ENCODE data around the gene MAML2. TPM values are rescaled to one million over a fixed set of nuclear protein-coding genes. Genes with fewer than 3 reads are reported as not detected.

The MAML2 gene
- polyA plus RNA-seq, 1 of the 3 experiments (the other 2 are of a cell fraction): 20.1 TPM

DNA sequence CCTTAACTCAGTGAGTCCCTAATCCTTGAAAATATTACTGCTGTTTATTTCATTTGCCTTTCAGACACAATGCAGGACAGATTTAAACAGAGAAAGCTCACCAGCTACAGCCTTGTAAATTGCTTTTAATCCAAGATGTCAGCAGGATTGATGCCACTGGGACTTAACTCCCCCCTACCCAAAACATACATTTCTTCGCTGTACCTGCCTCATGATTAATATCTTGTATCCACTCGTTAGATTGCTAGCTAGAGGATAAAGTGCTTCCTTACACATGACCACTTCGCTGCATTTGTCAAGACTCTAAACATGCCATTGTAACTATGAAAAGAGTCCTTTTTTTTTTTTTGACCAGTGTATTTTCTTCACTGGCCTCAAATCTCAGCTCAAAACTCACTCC, 236.3 kb downstream of the MAML2 start (continued):
- no peak for TF ChIP-seq EP300 (IDR thresholded peaks at IDR 0.05; ENCODE audit: borderline replicate concordance in 1 of 2, low read depth in 1 of 2, low read length in 1 of 2)
- no peak for TF ChIP-seq FOSL2 (IDR thresholded peaks at IDR 0.05; ENCODE audit: borderline replicate concordance, low read depth)
- TF ChIP-seq, protein P1, sequence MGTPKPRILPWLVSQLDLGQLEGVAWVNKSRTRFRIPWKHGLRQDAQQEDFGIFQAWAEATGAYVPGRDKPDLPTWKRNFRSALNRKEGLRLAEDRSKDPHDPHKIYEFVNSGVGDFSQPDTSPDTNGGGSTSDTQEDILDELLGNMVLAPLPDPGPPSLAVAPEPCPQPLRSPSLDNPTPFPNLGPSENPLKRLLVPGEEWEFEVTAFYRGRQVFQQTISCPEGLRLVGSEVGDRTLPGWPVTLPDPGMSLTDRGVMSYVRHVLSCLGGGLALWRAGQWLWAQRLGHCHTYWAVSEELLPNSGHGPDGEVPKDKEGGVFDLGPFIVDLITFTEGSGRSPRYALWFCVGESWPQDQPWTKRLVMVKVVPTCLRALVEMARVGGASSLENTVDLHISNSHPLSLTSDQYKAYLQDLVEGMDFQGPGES (IDR thresholded peaks at IDR 0.05; ENCODE audit: low read depth, low read length): no peak
- TF ChIP-seq FOXM1 (IDR thresholded peaks at IDR 0.05; ENCODE audit: low read depth): no peak
- TF ChIP-seq SIN3A (IDR thresholded peaks at IDR 0.05; ENCODE audit: borderline replicate concordance, low read depth, low read length): no peak

DNA sequence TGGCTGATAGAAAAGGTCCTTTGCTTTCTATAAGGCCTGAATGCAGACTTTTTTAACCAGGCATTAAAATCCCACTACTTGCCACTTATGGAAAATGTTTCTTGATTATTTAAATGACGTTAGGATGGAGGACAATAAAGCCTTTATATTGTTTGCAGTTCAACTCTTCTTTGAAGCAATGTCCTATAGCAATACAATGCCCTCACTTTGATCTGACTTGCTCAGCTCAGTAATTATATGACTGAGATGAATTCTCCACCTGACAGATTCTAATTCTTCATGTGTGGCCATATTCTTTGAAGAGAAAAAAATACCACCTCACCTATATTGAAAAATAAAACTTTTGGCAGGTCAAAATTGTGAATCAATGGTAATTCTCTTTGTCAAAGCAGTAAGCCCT, 237.1 kb downstream of the MAML2 start:
- H3K27me3 ChIP-seq (ENCODE audit: insufficient read depth): no peaks in the 10 kb centered on the region
- peaks cover 75% of the 10 kb centered on the region for H3K79me2 ChIP-seq (ENCODE audit: insufficient read depth)
- ChIA-PET CTCF (no interaction called here), POLR2A (no interaction called here)
- DNase-seq: no peak
- H3F3A ChIP-seq (replicated peaks; ENCODE audit: insufficient read depth): peaks cover 39% of the 10 kb centered on the region
- peaks cover 6 to 37% of the 10 kb centered on the region in 2 experiments for H3K4me1 ChIP-seq (ENCODE audit: control insufficient read depth in 1 of 2, insufficient read depth in 2 of 2, low read depth in 1 of 2, low read length in 1 of 2)
- no peaks in the 10 kb centered on the region for H3K9me3 ChIP-seq
- no peak for TF ChIP-seq GATA2 (CRISPR knock-in tag; IDR thresholded peaks at IDR 0.05)
- no peak for TF ChIP-seq GABPA (IDR thresholded peaks at IDR 0.05; ENCODE audit: low read depth)
- TF ChIP-seq NRF1 (IDR thresholded peaks at IDR 0.05; ENCODE audit: low read depth, low read length): no peak
- TF ChIP-seq RFX5 (IDR thresholded peaks at IDR 0.05; ENCODE audit: low read length): no peak
- TF ChIP-seq TCF12 (IDR thresholded peaks at IDR 0.05): no peak
- no peak for TF ChIP-seq FOSL2 (IDR thresholded peaks at IDR 0.05; ENCODE audit: borderline replicate concordance, low read depth)
- no peak for TF ChIP-seq YY1 (IDR thresholded peaks at IDR 0.05; ENCODE audit: low read depth)
- no peak for TF ChIP-seq ELF1 (IDR thresholded peaks at IDR 0.05)
- no peak for TF ChIP-seq EP300 (IDR thresholded peaks at IDR 0.05; ENCODE audit: borderline replicate concordance in 1 of 2, low read depth in 1 of 2, low read length in 1 of 2)
- TF ChIP-seq RXRA (IDR thresholded peaks at IDR 0.05; ENCODE audit: borderline replicate concordance, low read depth): no peak
- no peak for TF ChIP-seq FOXJ3 (CRISPR knock-in tag; IDR thresholded peaks at IDR 0.05)
- no peak for TF ChIP-seq MXI1 (IDR thresholded peaks at IDR 0.05; ENCODE audit: low read depth, low read length)
- TF ChIP-seq, protein P1 (IDR thresholded peaks at IDR 0.05; ENCODE audit: low read depth, low read length): no peak
- TF ChIP-seq JUND (IDR thresholded peaks at IDR 0.05): no peak
- no peak for TF ChIP-seq SMC3 (IDR thresholded peaks at IDR 0.05; ENCODE audit: low read depth, low read length)
- no peak for TF ChIP-seq CHD2 (IDR thresholded peaks at IDR 0.05; ENCODE audit: low read length, partially characterized antibody)
- no peak for TF ChIP-seq POLR2AphosphoS5 (IDR thresholded peaks at IDR 0.05; ENCODE audit: low read depth, low read length)
- no peak for TF ChIP-seq RAD21 (IDR thresholded peaks at IDR 0.05; ENCODE audit: low read length)
- no peaks in the 10 kb centered on the region for H3K9me2 ChIP-seq
- H2AFZ ChIP-seq (ENCODE audit: low read depth): no peak overlapping the region
- 81% methylated on average over 1 of the region's 1 CpG for WGBS (ENCODE audit: low lambda C conversion rate)
- peak overlapping the region in 1 of 2 experiments; percentile 97; a peak in 3 of 4 replicates for H3K27ac ChIP-seq (ENCODE audit: low read depth in 2 of 2, low read length in 1 of 2)
- H3K9ac ChIP-seq: no peak overlapping the region
- peak overlapping the region; percentile 41; the same call in 1 of the 2 replicates for H3K4me2 ChIP-seq
- H4K20me1 ChIP-seq (ENCODE audit: insufficient read depth): no peaks in the 10 kb centered on the region
- H3K36me3 ChIP-seq (replicated peaks in 1 of 2; ENCODE audit: control insufficient read depth in 1 of 2, insufficient read depth in 2 of 2, low read length in 1 of 2): peaks cover 0 to 7% of the 10 kb centered on the region in 2 experiments
- H3K4me3 ChIP-seq (ENCODE audit: low read depth in 2 of 2, low read length in 1 of 2): no peak overlapping the region

All from SK-N-SH (cell line).